Natural killer cell treated with Interleukin-12 subunit alpha and Interleukin-12 subunit beta and Interleukin-15 and Interleukin-18, amount 100 ng/mL, for 72 hours (primary cell): ENCODE measurements around the gene GDF7. TPM values are rescaled to one million over a fixed set of nuclear protein-coding genes. Genes with fewer than 3 reads are reported as not detected.

ENCODE experiments used
- ATAC-seq, 2 donors: fragments of 150-1000 bp; cut with Tn5 transposase in 1 of 2; sonication (Bioruptor Pico), chemical (Tn5 transposase) in 1 of 2; 2 replicates each; pipeline ENCODE4 v1.10.0; 2021
- DNase-seq: peaks from one replicate; pipeline ENCODE4 v3.0.0; 2022; ENCODE audit warnings: low spot score
- H3K27ac Mint-ChIP-seq, 2 donors: 1 replicate in 1 of 2; 2 replicates in 1 of 2; pipeline ENCODE4 v1.8.0; 2022; ENCODE audit warnings: mixed read lengths in 2 of 2, mild to moderate bottlenecking in 1 of 2, moderate library complexity in 1 of 2
- H3K27me3 Mint-ChIP-seq, 2 donors: 1 replicate in 1 of 2; 2 replicates in 1 of 2; pipeline ENCODE4 v1.8.0; 2022; ENCODE audit warnings: mixed read lengths in 2 of 2
- H3K36me3 Mint-ChIP-seq: one replicate; pipeline ENCODE4 v1.8.0; 2022; ENCODE audit warnings: mixed read lengths
- H3K4me1 Mint-ChIP-seq, 2 donors: 1 replicate in 1 of 2; 2 replicates in 1 of 2; pipeline ENCODE4 v1.8.0; 2022; ENCODE audit warnings: low read depth in 2 of 2, mixed read lengths in 2 of 2, mild to moderate bottlenecking in 1 of 2
- H3K4me3 Mint-ChIP-seq: one replicate; pipeline ENCODE4 v1.8.0; 2022; ENCODE audit warnings: mixed read lengths
- H3K9me3 Mint-ChIP-seq: 2 replicates; pipeline ENCODE4 v1.8.0; 2022; ENCODE audit warnings: mixed read lengths
- total RNA-seq, 2 donors: library from RNA; stranded (reverse); gene quantifications; one replicate each; pipeline ENCODE4 v1.2.3, GENCODE V29; 2022

Gene GDF7
- total RNA-seq, 2 donors from 2014 or later = 0.02 TPM; not detected in 1

DNA sequence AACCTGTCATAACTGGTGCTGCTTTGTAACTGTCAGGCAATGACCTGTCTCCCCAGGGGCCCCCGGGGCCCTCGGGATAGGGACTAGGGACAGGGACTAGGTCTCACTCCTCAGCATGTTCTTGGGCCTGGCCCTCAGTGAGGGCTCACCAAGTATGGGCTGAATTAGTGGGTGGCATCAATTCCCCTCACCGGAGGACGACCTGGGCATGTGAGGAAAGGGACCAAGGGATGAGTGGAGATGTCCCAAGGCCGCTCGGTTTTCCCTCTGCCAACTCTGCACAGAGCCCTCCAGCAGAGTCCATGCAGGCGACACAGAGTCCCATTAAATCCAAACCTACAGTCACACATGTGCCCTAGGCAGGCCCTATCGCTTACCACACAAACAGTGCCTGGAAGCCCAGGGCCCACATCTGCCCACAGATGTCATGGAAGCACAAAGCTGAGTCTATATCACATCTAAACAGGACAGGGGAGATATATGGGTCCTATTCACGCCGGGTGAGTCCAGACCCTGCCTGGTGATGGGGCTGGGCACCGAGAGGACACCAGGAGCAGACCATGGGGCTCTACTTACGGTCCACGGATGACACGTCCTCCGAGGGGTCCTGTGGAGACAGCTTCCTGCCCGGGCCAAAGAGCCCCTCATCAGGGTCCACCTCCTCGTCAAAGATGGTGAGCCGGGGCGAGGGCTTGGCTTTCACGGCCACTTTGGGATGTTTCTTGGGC lies 42.6 kb upstream of the GDF7 start:
- Mint-ChIP-seq H3K4me3 (no peak overlapping the region), H3K27ac (no peak overlapping the region), H3K36me3 (no peaks in the 10 kb centered on the region), H3K27me3 (no peaks in the 10 kb centered on the region), H3K4me1 (peaks cover 0 to 3% of the 10 kb centered on the region in 2 donors), H3K9me3 (no peaks in the 10 kb centered on the region)
- DNase-seq = peak; percentile 6
- ATAC-seq = no peak

DNA sequence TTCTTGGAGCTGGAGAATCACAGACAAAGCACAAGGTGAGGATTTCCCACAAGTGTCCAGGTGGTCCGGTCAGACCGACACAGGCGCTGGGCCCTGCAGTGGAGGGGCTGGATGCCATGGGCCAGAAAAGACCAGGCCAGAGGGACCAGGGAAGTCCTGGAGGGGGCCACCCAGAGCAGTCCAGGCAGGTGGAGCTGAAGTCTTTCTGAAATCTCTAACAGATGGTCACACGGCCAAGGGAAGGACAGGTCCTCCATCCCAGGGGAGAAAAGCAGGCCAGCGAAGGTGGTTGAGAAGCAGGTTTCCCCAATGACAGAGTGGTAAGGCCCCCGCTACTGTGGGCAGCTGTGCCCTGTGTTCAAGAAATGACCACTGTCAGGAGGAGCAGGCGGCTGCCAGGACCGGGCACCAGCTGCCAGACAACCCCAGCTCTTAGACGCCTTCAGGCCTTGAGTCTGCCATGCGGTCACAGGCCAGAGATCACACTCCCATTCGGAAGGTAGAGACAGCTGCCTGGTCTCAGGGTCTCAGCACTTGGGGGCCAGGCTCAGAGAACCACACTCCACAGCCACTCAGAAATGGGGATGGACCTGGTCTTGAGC lies 42.0 kb upstream of the GDF7 start:
- H3K4me1 Mint-ChIP-seq = no peaks in the 10 kb centered on the region
- no peak overlapping the region for H3K4me3 Mint-ChIP-seq
- H3K27ac Mint-ChIP-seq = no peak overlapping the region
- no peak for DNase-seq
- H3K27me3 Mint-ChIP-seq = no peaks in the 10 kb centered on the region
- no peaks in the 10 kb centered on the region for H3K9me3 Mint-ChIP-seq
- ATAC-seq = no peak
- H3K36me3 Mint-ChIP-seq = no peaks in the 10 kb centered on the region

DNA sequence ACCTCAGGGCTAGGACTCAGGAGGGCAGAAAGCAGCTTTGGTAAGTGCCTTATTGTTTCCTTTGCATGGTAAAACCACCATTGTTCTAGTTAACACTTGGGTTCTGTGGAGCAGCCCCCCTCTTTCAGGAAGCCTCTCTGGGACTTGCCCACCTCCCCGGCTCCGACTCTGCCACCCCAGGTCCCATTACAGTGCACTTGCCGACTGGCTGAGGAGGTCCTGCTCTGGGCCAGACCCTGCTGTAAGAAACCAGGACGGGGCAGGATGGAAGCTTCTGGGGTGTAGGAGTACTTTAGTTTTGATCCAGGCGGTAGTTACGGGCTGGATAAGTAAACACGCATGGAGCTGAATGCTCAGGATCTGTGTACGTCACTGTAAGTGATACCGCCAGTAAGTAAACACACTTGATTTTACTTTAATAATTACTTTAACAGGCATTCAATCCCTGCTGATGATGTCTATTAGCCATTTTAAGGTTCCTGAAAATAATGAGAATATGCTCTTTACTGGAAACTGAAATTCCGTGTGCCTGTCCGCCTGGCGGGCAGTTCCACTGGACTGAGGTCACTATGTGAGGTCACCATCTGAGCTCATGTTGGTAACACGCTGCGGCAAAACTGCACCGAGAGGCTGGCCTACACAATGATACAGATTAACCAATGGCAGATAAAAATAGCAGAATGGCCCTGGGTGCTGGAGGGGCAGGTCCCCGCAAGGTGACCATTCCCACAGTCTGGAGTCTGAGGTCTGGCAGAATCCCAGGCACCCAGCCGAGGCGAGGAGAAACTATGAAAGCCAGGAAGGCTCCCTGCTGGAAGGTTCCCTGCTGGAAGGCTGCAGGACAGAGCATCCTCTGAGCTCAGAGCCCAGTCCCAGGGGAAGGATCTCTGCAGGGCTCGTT lies 41.2 kb upstream of the GDF7 start:
- DNase-seq = no peak
- H3K36me3 Mint-ChIP-seq = no peaks in the 10 kb centered on the region
- ATAC-seq = no peak
- H3K4me1 Mint-ChIP-seq = no peaks in the 10 kb centered on the region
- no peaks in the 10 kb centered on the region for H3K9me3 Mint-ChIP-seq
- no peaks in the 10 kb centered on the region for H3K27me3 Mint-ChIP-seq
- no peak overlapping the region for H3K27ac Mint-ChIP-seq
- H3K4me3 Mint-ChIP-seq = no peak overlapping the region

DNA sequence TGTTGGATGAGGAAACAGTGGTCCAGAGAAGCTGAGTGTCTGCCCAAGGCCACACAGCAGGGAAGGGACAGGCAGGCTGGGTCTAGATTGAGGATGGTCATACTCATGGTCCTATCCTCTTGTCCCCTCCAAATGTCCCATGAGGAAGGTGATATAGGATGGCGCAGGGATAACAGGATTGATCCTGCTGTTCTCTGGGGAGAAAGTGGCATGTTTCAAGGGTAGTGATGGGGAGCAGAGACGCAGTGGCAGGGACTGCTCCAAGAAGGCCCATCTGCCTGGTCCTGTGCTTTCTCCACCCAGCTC lies 40.6 kb upstream of the GDF7 start:
- H3K36me3 Mint-ChIP-seq = no peaks in the 10 kb centered on the region

DNA sequence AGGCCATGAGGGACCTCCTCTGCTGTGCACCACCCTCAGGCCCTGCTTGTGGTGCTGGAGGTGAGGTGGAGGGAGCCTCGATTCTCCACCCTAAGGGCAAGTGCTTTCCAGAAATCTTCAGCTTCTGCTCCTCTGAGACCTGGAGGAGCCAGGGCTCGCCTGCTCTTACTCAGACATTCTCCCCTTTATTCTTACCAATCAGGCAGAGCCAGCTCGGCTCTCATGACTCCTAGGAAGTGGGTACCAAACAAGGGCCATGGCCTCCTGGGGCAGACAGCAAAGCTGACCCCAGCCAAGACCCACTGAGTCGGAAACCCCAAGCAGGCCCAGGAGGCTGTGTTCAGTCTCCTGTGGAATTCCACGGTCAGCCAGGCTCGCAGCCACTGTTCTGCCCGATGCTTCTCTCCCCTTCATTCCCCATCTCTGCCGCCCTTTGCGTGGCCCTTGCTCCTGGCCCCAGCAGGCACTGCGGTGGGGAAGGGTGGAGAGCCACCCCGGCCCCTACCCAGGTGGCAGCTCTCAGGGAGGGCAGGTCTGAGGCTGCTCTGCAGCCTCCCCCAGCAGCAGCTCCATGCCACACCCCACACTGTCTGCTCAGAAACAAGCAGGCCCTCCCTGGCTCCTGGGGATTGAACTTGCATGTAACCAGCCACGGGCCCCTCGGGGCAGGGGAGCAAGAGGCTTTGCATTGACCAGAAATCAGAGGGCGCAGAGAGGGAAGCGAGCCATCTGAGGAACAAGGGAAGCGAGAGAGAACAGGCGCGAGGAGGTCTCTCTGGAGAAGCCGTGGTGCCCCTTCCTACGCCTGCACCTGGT lies 40.0 kb upstream of the GDF7 start:
- Mint-ChIP-seq H3K4me1 (no peaks in the 10 kb centered on the region), H3K27me3 (no peaks in the 10 kb centered on the region), H3K4me3 (no peak overlapping the region), H3K27ac (no peak overlapping the region), H3K9me3 (no peaks in the 10 kb centered on the region), H3K36me3 (no peaks in the 10 kb centered on the region)
- no peak for ATAC-seq
- DNase-seq = peak; percentile 55

More for the DNA sequence above, 40.6 kb upstream of the GDF7 start:
- Mint-ChIP-seq H3K27ac (no peak overlapping the region), H3K4me3 (no peak overlapping the region), H3K4me1 (no peaks in the 10 kb centered on the region), H3K9me3 (no peaks in the 10 kb centered on the region), H3K27me3 (no peaks in the 10 kb centered on the region)
- DNase-seq = no peak
- no peak for ATAC-seq

DNA sequence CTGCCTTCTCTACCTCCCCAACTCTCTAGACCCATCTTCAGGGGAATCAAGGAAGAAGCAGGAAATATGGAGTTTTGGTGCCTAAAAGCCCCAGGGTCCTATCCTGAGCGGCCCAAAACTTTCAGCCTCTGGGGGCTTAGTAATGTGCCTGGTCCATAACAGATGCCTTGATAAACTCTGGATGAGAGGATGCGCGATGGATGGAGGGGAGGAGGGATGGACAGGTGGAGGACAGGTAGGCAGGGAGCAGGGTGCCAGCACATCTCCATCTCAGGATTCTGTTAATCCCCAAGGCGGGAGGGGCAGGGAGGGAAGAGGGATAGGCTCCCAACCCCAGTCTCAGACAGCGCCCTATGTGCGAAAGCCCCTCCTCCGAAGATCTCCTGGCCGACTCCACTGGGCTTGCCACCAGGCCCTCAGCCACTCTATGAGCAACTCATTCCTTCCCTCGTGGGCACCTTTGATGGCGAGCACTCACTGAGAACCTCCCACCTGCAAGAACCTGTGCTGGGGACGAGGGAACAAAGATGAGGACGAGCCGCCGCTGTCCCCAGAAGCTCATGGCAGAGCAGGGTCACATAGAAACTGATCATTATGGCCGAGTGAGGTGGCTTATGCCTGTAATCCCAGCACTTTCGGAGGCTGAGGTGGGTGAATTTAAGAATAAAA lies 39.1 kb upstream of the GDF7 start:
- Mint-ChIP-seq H3K36me3 (no peaks in the 10 kb centered on the region), H3K4me1 (no peaks in the 10 kb centered on the region), H3K27me3 (no peaks in the 10 kb centered on the region), H3K27ac (peak overlapping the region in 1 of 2 donors; percentile 14), H3K4me3 (no peak overlapping the region), H3K9me3 (no peaks in the 10 kb centered on the region)
- DNase-seq = no peak
- ATAC-seq = no peak

DNA sequence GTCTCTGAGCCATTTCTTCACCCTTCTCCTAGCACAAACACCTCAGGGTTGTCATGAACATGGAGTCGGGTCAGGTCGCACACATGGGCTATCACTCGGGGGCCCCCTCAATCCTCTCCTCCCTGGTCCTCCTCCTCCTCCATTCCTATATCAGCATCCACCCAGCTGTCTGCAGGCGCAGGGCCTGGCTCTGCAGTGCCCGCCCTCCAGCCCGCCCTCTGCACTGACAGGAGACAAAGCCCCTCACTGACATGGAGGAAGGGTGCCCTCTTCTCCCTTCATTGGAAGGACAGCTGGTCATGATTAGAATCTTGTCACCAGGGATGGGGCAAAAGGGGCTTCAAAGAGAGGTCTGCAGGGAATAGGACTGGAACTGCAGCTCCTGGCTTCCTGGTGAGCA lies 37.8 kb upstream of the GDF7 start:
- H3K36me3 Mint-ChIP-seq = no peaks in the 10 kb centered on the region
- H3K27ac Mint-ChIP-seq = no peak overlapping the region
- H3K9me3 Mint-ChIP-seq = no peaks in the 10 kb centered on the region
- no peaks in the 10 kb centered on the region for H3K27me3 Mint-ChIP-seq
- peaks cover 0 to 4% of the 10 kb centered on the region in 2 donors for H3K4me1 Mint-ChIP-seq
- ATAC-seq (no peak), DNase-seq (no peak)
- no peak overlapping the region for H3K4me3 Mint-ChIP-seq

DNA sequence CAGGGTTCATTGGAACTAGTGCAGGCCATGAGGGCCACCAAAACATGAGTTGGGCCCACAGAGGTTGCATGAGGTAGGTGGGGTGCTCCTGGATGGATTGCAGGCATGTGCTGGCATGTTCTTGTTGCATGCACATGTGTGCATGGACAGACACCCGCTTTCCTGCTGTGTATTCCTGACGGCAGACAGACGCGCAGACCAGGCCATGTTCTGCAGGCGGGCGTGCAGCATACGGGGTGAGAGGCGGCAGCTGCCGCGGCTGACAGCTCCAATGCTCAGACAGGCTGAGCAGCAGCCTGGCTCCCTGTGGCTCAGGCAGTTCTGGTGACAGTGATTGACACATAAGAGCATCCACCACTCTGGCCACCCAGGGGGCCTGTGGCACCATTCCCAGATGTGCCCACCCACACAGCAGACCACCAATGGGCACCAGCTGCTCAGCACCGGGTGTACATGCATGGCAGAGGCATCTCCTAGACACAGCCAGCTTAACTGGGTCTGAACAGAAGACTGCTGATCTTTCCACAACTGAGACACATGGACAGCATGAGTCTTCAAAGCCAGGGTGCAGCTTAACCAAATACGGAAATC lies 37.3 kb upstream of the GDF7 start:
- ATAC-seq = no peak
- no peak for DNase-seq
- no peaks in the 10 kb centered on the region for H3K9me3 Mint-ChIP-seq
- no peak overlapping the region for H3K27ac Mint-ChIP-seq
- H3K36me3 Mint-ChIP-seq = no peaks in the 10 kb centered on the region
- peaks cover 0 to 5% of the 10 kb centered on the region in 2 donors for H3K4me1 Mint-ChIP-seq
- H3K4me3 Mint-ChIP-seq = no peak overlapping the region
- no peaks in the 10 kb centered on the region for H3K27me3 Mint-ChIP-seq

DNA sequence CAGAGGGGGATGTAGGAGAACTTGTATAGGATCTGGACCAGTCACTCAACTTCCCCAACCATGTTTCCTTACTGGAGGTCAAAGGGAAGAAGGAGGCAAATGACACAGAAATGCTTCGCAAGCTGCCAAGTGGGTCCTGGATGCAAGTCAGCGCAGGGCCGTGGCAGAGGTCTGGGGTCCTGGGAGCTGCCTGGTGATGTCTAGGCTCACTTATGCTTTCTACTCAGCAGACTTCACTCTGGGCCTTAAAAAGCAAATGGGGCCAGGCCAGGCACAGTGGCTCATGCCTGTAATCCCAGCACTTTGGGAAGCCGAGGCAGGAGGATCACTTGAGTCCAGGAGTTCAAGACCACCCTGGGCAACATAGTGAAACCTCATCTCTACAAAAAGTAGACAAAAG lies 36.0 kb upstream of the GDF7 start:
- DNase-seq (no peak), ATAC-seq (no peak)
- Mint-ChIP-seq H3K27me3 (no peaks in the 10 kb centered on the region), H3K36me3 (no peaks in the 10 kb centered on the region), H3K9me3 (no peaks in the 10 kb centered on the region), H3K27ac (no peak overlapping the region), H3K4me3 (no peak overlapping the region), H3K4me1 (peaks cover 0 to 10% of the 10 kb centered on the region in 2 donors)

DNA sequence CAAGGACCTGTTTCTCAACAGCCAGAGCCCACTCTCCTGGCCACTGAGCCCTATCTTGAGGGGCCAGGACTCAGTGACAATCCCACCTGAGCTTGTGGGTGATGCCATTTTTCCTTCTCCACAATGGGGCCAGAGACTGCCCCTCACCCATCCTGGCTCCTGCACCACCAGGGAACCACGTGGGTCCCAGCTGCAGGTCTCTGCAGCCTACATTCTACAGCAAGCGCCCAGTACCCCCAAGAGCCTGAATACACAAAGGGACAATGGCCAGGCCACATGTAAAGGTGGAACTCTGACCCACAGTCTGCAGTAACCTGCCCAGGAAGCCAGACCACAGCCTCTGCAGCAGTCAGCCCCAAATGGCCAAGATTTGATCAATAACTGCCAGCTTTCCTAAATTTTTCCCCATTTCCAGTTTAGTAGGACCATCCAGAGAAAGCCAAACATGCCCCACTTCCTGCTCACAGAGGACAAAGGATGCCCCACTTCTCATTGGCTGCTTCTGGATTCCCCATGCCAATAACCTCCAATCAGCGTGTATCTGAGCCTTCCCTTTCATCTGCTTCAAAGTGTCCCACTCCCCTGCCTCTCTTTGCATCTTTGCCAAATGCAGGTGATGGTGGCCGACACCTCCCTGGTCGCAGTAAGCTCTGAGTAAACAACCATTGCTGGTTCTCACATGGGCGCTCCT lies 35.2 kb upstream of the GDF7 start:
- H3K36me3 Mint-ChIP-seq = no peaks in the 10 kb centered on the region
- no peaks in the 10 kb centered on the region for H3K27me3 Mint-ChIP-seq
- no peaks in the 10 kb centered on the region for H3K9me3 Mint-ChIP-seq
- no peak for ATAC-seq
- H3K4me1 Mint-ChIP-seq = peaks cover 0 to 11% of the 10 kb centered on the region in 2 donors
- no peak overlapping the region for H3K27ac Mint-ChIP-seq
- H3K4me3 Mint-ChIP-seq = no peak overlapping the region
- DNase-seq = no peak

DNA sequence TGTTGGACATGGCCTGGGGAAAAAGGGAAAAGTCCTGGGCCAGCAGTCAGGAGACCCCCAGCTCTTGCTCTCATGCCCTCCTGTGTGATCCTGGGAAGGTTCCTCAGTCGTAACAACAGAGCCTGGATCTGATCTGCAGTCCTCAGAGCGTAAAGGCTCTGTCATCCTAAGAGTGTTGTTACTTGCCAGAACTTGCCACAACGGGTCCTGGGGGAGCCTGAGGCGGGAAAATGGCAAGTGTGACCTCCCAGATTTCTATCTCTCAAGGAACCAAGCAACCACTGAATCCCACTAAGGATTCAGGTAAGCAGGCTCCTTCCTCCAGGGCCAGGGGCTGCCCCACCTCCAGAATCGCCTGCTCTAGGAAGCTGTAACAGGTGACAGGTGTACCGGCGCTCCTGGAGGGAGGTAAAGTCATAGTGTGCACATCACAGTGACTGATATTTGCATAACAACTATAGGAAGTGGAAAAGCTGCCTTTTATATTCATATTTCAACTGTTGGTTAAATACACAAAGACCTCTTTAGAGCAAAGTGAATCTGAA lies 34.4 kb upstream of the GDF7 start:
- Mint-ChIP-seq H3K27ac (peak overlapping the region in 1 of 2 donors; percentile 33), H3K4me3 (no peak overlapping the region), H3K36me3 (no peaks in the 10 kb centered on the region), H3K27me3 (no peaks in the 10 kb centered on the region), H3K4me1 (peaks cover 0 to 11% of the 10 kb centered on the region in 2 donors), H3K9me3 (no peaks in the 10 kb centered on the region)
- no peak for ATAC-seq
- no peak for DNase-seq

DNA sequence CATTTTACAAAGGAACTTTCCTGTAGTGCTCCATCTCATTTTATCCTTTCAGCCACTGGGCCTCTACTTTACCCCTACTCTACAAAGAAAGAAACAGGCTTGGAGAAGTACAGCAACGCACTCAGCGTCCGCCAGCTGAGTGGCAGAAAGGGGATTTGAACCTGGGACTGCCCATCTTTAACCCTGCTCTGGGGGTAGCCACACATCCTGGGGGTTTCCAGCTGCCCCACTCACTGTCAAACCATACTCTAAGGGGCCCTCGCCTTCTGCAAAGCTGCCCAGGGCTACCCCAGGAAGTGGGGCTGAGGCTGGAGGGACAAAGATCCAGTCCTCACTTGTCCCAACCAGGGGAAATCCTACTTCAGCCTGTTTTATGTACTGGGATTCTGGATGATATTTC lies 33.9 kb upstream of the GDF7 start:
- Mint-ChIP-seq H3K27me3 (no peaks in the 10 kb centered on the region), H3K4me1 (peaks cover 0 to 11% of the 10 kb centered on the region in 2 donors), H3K27ac (peak overlapping the region in 1 of 2 donors; percentile 33), H3K36me3 (no peaks in the 10 kb centered on the region), H3K9me3 (no peaks in the 10 kb centered on the region), H3K4me3 (no peak overlapping the region)
- ATAC-seq = no peak
- DNase-seq = no peak
